Measurements from ENCODE around the gene HOMER1. TPM values are rescaled to one million over a fixed set of nuclear protein-coding genes. Genes with fewer than 3 reads are reported as not detected.
A peak's percentile ranks its signal among the peaks of the same experiment; 100 is the strongest.

The HOMER1 gene
- total and polyA plus RNA-seq, 2 of the 4 experiments (the other 2 are of a cell fraction), result 1.9 to 6.8 TPM

DNA sequence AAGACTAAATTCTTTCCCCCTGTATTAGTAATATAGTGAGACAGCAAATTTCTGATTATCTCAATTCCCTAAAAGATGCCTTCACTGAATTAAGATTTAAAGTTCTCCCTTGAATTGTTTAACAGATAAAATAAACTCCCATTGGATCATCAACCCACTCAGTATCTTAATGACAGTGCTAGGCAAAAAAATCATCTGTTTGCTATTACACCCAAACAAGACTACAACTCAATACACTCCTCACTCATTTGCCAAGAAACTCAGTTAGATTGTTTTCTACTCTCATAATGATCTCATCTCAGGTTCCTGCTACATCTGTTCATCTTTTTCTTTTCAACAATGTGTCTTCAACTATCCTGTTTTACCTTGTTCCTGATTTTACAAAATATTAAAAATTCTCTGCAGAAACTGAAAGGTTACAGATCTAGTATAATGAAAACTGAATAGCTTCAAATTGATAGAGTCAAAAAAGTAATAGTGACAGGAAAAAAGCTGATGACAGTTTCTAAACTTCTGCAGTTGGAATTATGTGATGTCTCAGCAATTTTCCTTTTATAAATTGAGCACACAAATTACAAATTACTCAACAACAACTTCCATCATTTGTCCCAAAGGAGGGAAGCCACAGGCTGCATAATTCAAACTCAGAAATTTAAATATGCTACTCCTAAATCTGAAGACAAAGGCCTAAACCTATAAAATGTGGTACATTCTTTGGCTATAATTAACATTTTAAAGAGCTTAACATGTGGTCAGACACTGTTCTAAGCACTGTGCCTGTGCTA, 39.4 kb downstream of the HOMER1 start:
- BruUV-seq (replicated peaks), result no TSS peak
- Histone ChIP-seq H4K20me1 (ENCODE audit: insufficient read depth, low read length) (no peaks in the 10 kb centered on the region), H3K27me3 (ENCODE audit: control insufficient read depth, insufficient read depth, low read length) (no peaks in the 10 kb centered on the region), H3K9ac (ENCODE audit: low read depth, low read length) (no peak overlapping the region), H2BK5ac (ENCODE audit: low read depth, low read length, poor library complexity, severe bottlenecking) (no peak overlapping the region), H2AK5ac (ENCODE audit: low read depth, low read length) (no peak overlapping the region), H2BK15ac (ENCODE audit: low read depth, low read length) (no peak overlapping the region), H4K5ac (ENCODE audit: low read depth, low read length) (no peak overlapping the region), H3K9me3 (ENCODE audit: control insufficient read depth, insufficient read depth, low read length) (no peaks in the 10 kb centered on the region), H3K18ac (ENCODE audit: low read depth, low read length) (no peak overlapping the region), H2AK9ac (replicated peaks; ENCODE audit: low read depth, low read length, poor library complexity) (no peak overlapping the region), H3K23ac (ENCODE audit: low read depth, low read length) (no peak overlapping the region), H3K14ac (replicated peaks; ENCODE audit: low read depth, low read length) (no peak overlapping the region), H4K8ac (ENCODE audit: low read depth in 2 of 2, low read length in 2 of 2) (no peak overlapping the region), H3K9me1 (ENCODE audit: insufficient read depth, low read length) (no peaks in the 10 kb centered on the region), H3K56ac (ENCODE audit: extremely low read depth, insufficient read depth, low read length) (no peak overlapping the region), H4K91ac (ENCODE audit: insufficient read depth, low read depth, low read length) (no peak overlapping the region), H2AFZ (replicated peaks; ENCODE audit: low read length, poor library complexity) (no peak overlapping the region), H3K4me2 (ENCODE audit: low read depth, low read length) (no peak overlapping the region), H3K79me1 (ENCODE audit: low read depth in 1 of 2, low read length in 2 of 2) (peaks cover 0 to 7% of the 10 kb centered on the region in 2 experiments; a peak in 2 of 4 replicates), H3K36me3 (ENCODE audit: control insufficient read depth, insufficient read depth, low read length) (no peaks in the 10 kb centered on the region), H3K4me1 (ENCODE audit: control insufficient read depth, insufficient read depth, low read length) (peaks cover 4% of the 10 kb centered on the region), H2BK120ac (ENCODE audit: low read depth, low read length) (no peak overlapping the region), H3K27ac (ENCODE audit: insufficient read depth, low read length) (no peak overlapping the region), H3K4ac (ENCODE audit: low read depth, low read length) (no peak overlapping the region), H2BK20ac (ENCODE audit: low read depth, low read length) (no peak overlapping the region), H3K4me3 (ENCODE audit: insufficient read depth, low read depth, low read length) (no peak overlapping the region)
- in situ Hi-C loops (cut with MboI; ENCODE audit: low sequenced_read_pairs) (no loop called here), intact Hi-C loops (cut with micrococcal nuclease) (loop anchor here (5.0 kb wide), 1 partner anchor 38 kb away; the partner anchor contains the start of gene HOMER1), dilution Hi-C loops (cut with HindIII; ENCODE audit: low sequenced_read_pairs, unreplicated experiment) (no loop called here)
- CTCF ChIA-PET, result interaction anchor here (0.6 kb wide), 1 partner anchor 26 kb away, joined by 4 read pairs; no protein-coding TSS in a partner anchor
- ATAC-seq (ENCODE audit: low read depth), result peak; percentile 40
- POLR2A ChIA-PET (ENCODE audit: unreplicated experiment), result interaction anchor here (0.7 kb wide), 1 partner anchor 21 kb away, joined by 3 read pairs; no protein-coding TSS in a partner anchor
- TF ChIP-seq, protein P1, sequence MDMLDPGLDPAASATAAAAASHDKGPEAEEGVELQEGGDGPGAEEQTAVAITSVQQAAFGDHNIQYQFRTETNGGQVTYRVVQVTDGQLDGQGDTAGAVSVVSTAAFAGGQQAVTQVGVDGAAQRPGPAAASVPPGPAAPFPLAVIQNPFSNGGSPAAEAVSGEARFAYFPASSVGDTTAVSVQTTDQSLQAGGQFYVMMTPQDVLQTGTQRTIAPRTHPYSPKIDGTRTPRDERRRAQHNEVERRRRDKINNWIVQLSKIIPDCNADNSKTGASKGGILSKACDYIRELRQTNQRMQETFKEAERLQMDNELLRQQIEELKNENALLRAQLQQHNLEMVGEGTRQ (IDR thresholded peaks at IDR 0.05; ENCODE audit: low read depth, low read length), result no peak
- TF ChIP-seq NFE2L2 (IDR thresholded peaks at IDR 0.05; ENCODE audit: low read depth, low read length), result no peak
- TF ChIP-seq SMC3 (IDR thresholded peaks at IDR 0.05; ENCODE audit: low read depth, low read length), result no peak
- peak; percentile 87 for TF ChIP-seq MAFK (IDR thresholded peaks at IDR 0.05; ENCODE audit: low read depth, low read length)
- TF ChIP-seq MXI1 (IDR thresholded peaks at IDR 0.05; ENCODE audit: borderline replicate concordance, low read depth, low read length), result no peak
- DNase-seq, result peak; percentile 24
